Measurements from ENCODE around the gene UNC5A.

DNA sequence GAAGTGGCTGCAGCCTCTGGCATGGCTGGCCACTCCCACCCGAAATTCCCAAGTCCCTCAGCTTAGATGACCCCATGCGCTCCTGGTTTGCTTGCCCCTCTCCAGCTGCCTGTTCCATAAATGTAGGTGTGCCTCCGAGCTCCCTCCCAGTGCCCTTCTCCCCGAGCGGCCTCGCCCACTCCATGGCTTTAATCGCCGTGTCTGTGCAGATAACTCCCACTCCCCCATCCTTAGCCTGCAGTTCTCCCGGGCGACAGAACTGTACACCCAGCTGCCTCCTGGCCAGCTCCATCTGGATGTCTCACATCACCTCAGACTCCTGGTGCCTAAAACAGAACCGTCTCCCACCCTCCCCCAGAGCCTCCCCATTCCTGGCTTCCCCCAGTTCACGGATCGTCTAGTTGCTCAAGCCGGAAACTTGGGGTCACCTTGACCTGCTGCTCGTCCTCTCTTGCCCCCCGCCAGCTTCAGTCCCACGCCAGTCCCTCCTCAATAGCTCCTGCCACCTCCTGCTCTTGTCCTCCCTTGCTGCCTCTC is 64.7 kb downstream of the UNC5A start:
- no peak for TF ChIP-seq POLR2AphosphoS5 (IDR thresholded peaks at IDR 0.05; ENCODE audit: borderline replicate concordance, low read depth, low read length)
- TF ChIP-seq EZH2 (IDR thresholded peaks at IDR 0.05), result no peak
- no peak for TF ChIP-seq FOXP2 (optimal IDR thresholded peaks at IDR 0.05; ENCODE audit: control extremely low read depth, extremely low read length, insufficient read depth)

Measured in SK-N-MC (cell line).